Nephron progenitor cell (in vitro differentiated cells): ENCODE measurements around the gene BFSP1.

Experiments used
- DNase-seq: peaks from one replicate; pipeline ENCODE4 v3.0.0; 2021
- H3K27ac Mint-ChIP-seq: 2 replicates; pipeline ENCODE4 v1.8.0; 2021; ENCODE audit warnings: mild to moderate bottlenecking, moderate library complexity, mixed read lengths
- H3K27me3 Mint-ChIP-seq: 2 replicates; pipeline ENCODE4 v1.8.0; 2021; ENCODE audit warnings: mild to moderate bottlenecking, low read depth, mixed read lengths; ENCODE audit not compliant: poor library complexity
- H3K36me3 Mint-ChIP-seq: 2 replicates; pipeline ENCODE4 v1.8.0; 2021; ENCODE audit warnings: low read depth, mixed read lengths
- H3K4me1 Mint-ChIP-seq: 2 replicates; pipeline ENCODE4 v1.8.0; 2021; ENCODE audit warnings: mixed read lengths
- H3K4me3 Mint-ChIP-seq: 2 replicates; pipeline ENCODE4 v1.8.0; 2021; ENCODE audit warnings: mild to moderate bottlenecking, moderate library complexity, mixed read lengths
- H3K9me3 Mint-ChIP-seq: 2 replicates; pipeline ENCODE4 v1.8.0; 2021; ENCODE audit warnings: mild to moderate bottlenecking, moderate library complexity, mixed read lengths
- TF ChIP-seq, protein P1 (sequence below): fragments of 200-600 bp; sonication (generic); IDR thresholded peaks from 2 replicates; pipeline ENCODE4 v1.5.0; 2021; ENCODE audit warnings: antibody characterized with exemption

BFSP1 gene

GRCh38 chr20:17555106-17555505, 23.9 kb upstream of the BFSP1 start:
- Mint-ChIP-seq H3K27ac (no peak overlapping the region), H3K4me3 (no peak overlapping the region), H3K36me3 (no peaks in the 10 kb centered on the region), H3K4me1 (peaks cover 21% of the 10 kb centered on the region), H3K9me3 (no peaks in the 10 kb centered on the region), H3K27me3 (no peaks in the 10 kb centered on the region)
- TF ChIP-seq, protein P1, sequence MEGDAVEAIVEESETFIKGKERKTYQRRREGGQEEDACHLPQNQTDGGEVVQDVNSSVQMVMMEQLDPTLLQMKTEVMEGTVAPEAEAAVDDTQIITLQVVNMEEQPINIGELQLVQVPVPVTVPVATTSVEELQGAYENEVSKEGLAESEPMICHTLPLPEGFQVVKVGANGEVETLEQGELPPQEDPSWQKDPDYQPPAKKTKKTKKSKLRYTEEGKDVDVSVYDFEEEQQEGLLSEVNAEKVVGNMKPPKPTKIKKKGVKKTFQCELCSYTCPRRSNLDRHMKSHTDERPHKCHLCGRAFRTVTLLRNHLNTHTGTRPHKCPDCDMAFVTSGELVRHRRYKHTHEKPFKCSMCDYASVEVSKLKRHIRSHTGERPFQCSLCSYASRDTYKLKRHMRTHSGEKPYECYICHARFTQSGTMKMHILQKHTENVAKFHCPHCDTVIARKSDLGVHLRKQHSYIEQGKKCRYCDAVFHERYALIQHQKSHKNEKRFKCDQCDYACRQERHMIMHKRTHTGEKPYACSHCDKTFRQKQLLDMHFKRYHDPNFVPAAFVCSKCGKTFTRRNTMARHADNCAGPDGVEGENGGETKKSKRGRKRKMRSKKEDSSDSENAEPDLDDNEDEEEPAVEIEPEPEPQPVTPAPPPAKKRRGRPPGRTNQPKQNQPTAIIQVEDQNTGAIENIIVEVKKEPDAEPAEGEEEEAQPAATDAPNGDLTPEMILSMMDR: no peak
- no peak for DNase-seq

- TF ChIP-seq, protein P1: no peak
These were observed 18.0 kb upstream of the BFSP1 start for GRCh38 chr20:17549131-17549530.

DNA sequence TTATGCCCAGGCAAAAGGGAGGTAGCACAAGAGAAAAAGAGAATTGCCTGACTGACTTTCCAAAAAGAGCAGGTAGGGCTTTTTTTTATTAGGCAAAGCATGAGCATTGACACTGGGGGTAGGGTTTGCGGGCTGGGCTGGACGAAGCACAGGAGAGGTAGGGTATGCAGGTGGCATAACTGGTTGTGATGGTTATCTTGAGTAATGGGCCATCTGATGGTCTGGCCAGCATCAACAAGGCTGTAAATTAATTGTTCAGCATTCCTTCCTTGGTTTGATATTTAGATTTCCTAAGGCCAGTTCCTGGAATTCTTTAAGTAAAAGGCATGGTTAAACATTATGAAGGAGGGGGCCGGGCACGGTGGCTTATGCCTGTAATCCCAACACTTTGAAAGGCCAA, 13.9 kb upstream of the BFSP1 start:
- H3K9me3 Mint-ChIP-seq: no peaks in the 10 kb centered on the region
- no peak overlapping the region for H3K4me3 Mint-ChIP-seq
- TF ChIP-seq, protein P1: no peak
- DNase-seq: no peak
- peaks cover 9% of the 10 kb centered on the region for H3K4me1 Mint-ChIP-seq
- no peaks in the 10 kb centered on the region for H3K36me3 Mint-ChIP-seq
- peaks cover 4% of the 10 kb centered on the region for H3K27me3 Mint-ChIP-seq
- no peak overlapping the region for H3K27ac Mint-ChIP-seq

More at GRCh38 chr20:17549131-17549530, 18.0 kb upstream of the BFSP1 start:
- H3K4me3 Mint-ChIP-seq: no peak overlapping the region
- H3K27ac Mint-ChIP-seq: no peak overlapping the region
- no peaks in the 10 kb centered on the region for H3K36me3 Mint-ChIP-seq
- H3K27me3 Mint-ChIP-seq: peaks cover 4% of the 10 kb centered on the region
- no peaks in the 10 kb centered on the region for H3K9me3 Mint-ChIP-seq
- no peak for DNase-seq
- H3K4me1 Mint-ChIP-seq: peaks cover 9% of the 10 kb centered on the region

GRCh38 chr20:17543531-17544131, 12.5 kb upstream of the BFSP1 start:
- H3K27ac Mint-ChIP-seq: no peak overlapping the region
- no peaks in the 10 kb centered on the region for H3K36me3 Mint-ChIP-seq
- TF ChIP-seq, protein P1: no peak
- H3K4me1 Mint-ChIP-seq: peaks cover 9% of the 10 kb centered on the region
- no peak for DNase-seq
- H3K27me3 Mint-ChIP-seq: peaks cover 4% of the 10 kb centered on the region
- H3K9me3 Mint-ChIP-seq: no peaks in the 10 kb centered on the region
- no peak overlapping the region for H3K4me3 Mint-ChIP-seq

- no peak overlapping the region for H3K4me3 Mint-ChIP-seq
- no peak overlapping the region for H3K27ac Mint-ChIP-seq
- no peaks in the 10 kb centered on the region for H3K36me3 Mint-ChIP-seq
- H3K4me1 Mint-ChIP-seq: peaks cover 9% of the 10 kb centered on the region
- H3K27me3 Mint-ChIP-seq: peaks cover 4% of the 10 kb centered on the region
- DNase-seq: no peak
- TF ChIP-seq, protein P1: no peak
- no peaks in the 10 kb centered on the region for H3K9me3 Mint-ChIP-seq
These were observed 11.8 kb upstream of the BFSP1 start for GRCh38 chr20:17542993-17543412.

GRCh38 chr20:17542481-17542880, 11.3 kb upstream of the BFSP1 start:
- no peak overlapping the region for H3K4me3 Mint-ChIP-seq
- no peak for DNase-seq
- TF ChIP-seq, protein P1: no peak
- H3K27ac Mint-ChIP-seq: no peak overlapping the region
- peaks cover 9% of the 10 kb centered on the region for H3K4me1 Mint-ChIP-seq
- H3K27me3 Mint-ChIP-seq: peaks cover 4% of the 10 kb centered on the region
- H3K9me3 Mint-ChIP-seq: no peaks in the 10 kb centered on the region
- H3K36me3 Mint-ChIP-seq: no peaks in the 10 kb centered on the region
